H1 (cell line): Measurements from ENCODE around the gene INPP4B. TPM values are rescaled to one million over a fixed set of nuclear protein-coding genes. Genes with fewer than 3 reads are reported as not detected.

Experiments used
- CEBPB ChIP-seq: IDR thresholded peaks from 2 replicates; pipeline ENCODE4 v1.6.1; 2012; ENCODE audit warnings: low read depth, low read length
- CHD7 ChIP-seq: fragments of 300-600 bp; sonication (generic); IDR thresholded peaks from 2 replicates; pipeline ENCODE4 v1.7.1; 2012; ENCODE audit warnings: low read length, moderate library complexity, mild to moderate bottlenecking, inconsistent platforms; ENCODE audit not compliant: insufficient replicate concordance
- E2F6 ChIP-seq: IDR thresholded peaks from 2 replicates; pipeline ENCODE4 v1.6.1; 2012; ENCODE audit warnings: inconsistent platforms
- EZH2 ChIP-seq: fragments of 200-600 bp; sonication (generic); IDR thresholded peaks from 2 replicates; pipeline ENCODE4 v1.7.1; 2012; ENCODE audit warnings: low read depth, mild to moderate bottlenecking, moderate library complexity, low read length, inconsistent platforms; ENCODE audit not compliant: severe bottlenecking
- JUND ChIP-seq: IDR thresholded peaks from 2 replicates; pipeline ENCODE4 v1.6.1; 2011; ENCODE audit warnings: mild to moderate bottlenecking, improper control_type of control experiment, low read length
- KDM1A ChIP-seq: fragments of 200-600, 300-600 bp; sonication (generic); IDR thresholded peaks from 2 replicates; pipeline ENCODE4 v1.7.1; 2016; ENCODE audit warnings: mild to moderate bottlenecking, low read length, borderline replicate concordance
- MAX ChIP-seq: IDR thresholded peaks from 2 replicates; pipeline ENCODE4 v1.6.1; 2012; ENCODE audit warnings: inconsistent platforms
- NANOG ChIP-seq: IDR thresholded peaks from 2 replicates; pipeline ENCODE4 v1.6.1; 2011; ENCODE audit warnings: low read length, low read depth, mild to moderate bottlenecking, inconsistent platforms; ENCODE audit not compliant: insufficient read depth, poor library complexity, severe bottlenecking
- POLR2AphosphoS5 ChIP-seq: IDR thresholded peaks from 2 replicates; pipeline ENCODE4 v1.6.1; 2011; ENCODE audit warnings: low read depth, low read length
- SAP30 ChIP-seq: fragments of 300-600 bp; sonication (generic); IDR thresholded peaks from 2 replicates; pipeline ENCODE4 v1.7.1; 2012; ENCODE audit warnings: low read length, moderate library complexity, mild to moderate bottlenecking, inconsistent platforms; ENCODE audit not compliant: insufficient read depth, insufficient replicate concordance
- TAF7 ChIP-seq: optimal IDR thresholded peaks from 2 replicates; pipeline ENCODE3; 2011; ENCODE audit warnings: low read depth, mild to moderate bottlenecking, inconsistent platforms, low read length, moderate library complexity, borderline replicate concordance
- polyA plus RNA-seq, 7 experiments: library from polyadenylated mRNA; depleted of rRNA in 3 of 7; stranded (reverse) in 5 of 7; unstranded in 2 of 7; fragments of >200 nt in 5 of 7; fragments of 200-250 nt in 2 of 7; gene quantifications; 1 replicate in 5 of 7; 2 replicates in 1 of 7; 4 replicates in 1 of 7; pipeline versions ENCODE4 v1.2.1 to v1.2.3, GENCODE V29; 2011 to 2013; ENCODE audit warnings: missing spikeins in 2 of 7, mixed read lengths in 2 of 7
- total RNA-seq: library from RNA; stranded (reverse); fragmentation: NEBNext Ultra II Directional; extraction: Animal tissue kit (Norgen Biotek cat#: 25700); gene quantifications from 2 replicates; pipeline ENCODE4 v1.2.1, GENCODE V29; 2021

Gene INPP4B
- total and polyA plus RNA-seq, 2 of the 8 experiments (the other 6 are each of a cell fraction or from before 2014, with no cell fraction given): 0.11 to 0.54 TPM

GRCh38 chr4:142530728-142531127 lies 315.4 kb downstream of the INPP4B start (continued):
- TF ChIP-seq CHD7 (no peak), E2F6 (no peak), SAP30 (no peak), NANOG (no peak), MAX (no peak), JUND (no peak), TAF7 (no peak), CEBPB (no peak), POLR2AphosphoS5 (no peak), EZH2 (no peak), KDM1A (no peak)
